IPS-20b (cell line): Measurements from ENCODE around the gene ARL14.

Source experiments
- H3K27ac ChIP-seq: one replicate; pipeline ENCODE4 v1.5.1; 2013; ENCODE audit warnings: low read length
- H3K27me3 ChIP-seq: 2 replicates; pipeline ENCODE4 v1.6.1; 2013; ENCODE audit warnings: mild to moderate bottlenecking, low read length, inconsistent platforms; ENCODE audit not compliant: insufficient read depth
- H3K36me3 ChIP-seq: 2 replicates; pipeline ENCODE4 v1.6.1; 2013; ENCODE audit warnings: low read depth, mild to moderate bottlenecking, inconsistent platforms, low read length, moderate library complexity; ENCODE audit not compliant: insufficient read depth
- H3K4me1 ChIP-seq: 2 replicates; pipeline ENCODE4 v1.6.1; 2013; ENCODE audit warnings: mild to moderate bottlenecking, control low read depth, inconsistent platforms, low read length, moderate library complexity; ENCODE audit not compliant: insufficient read depth
- H3K4me3 ChIP-seq: 2 replicates; pipeline ENCODE4 v1.5.1; 2013; ENCODE audit warnings: mild to moderate bottlenecking, low read length, inconsistent platforms
- H3K9ac ChIP-seq: 2 replicates; pipeline ENCODE4 v1.6.1; 2013; ENCODE audit warnings: low read depth, mild to moderate bottlenecking, inconsistent platforms, low read length, moderate library complexity
- H3K9me3 ChIP-seq: 2 replicates; pipeline ENCODE4 v1.6.1; 2013; ENCODE audit warnings: mild to moderate bottlenecking, low read depth, low read length, inconsistent platforms; ENCODE audit not compliant: insufficient read depth

ARL14 gene

DNA sequence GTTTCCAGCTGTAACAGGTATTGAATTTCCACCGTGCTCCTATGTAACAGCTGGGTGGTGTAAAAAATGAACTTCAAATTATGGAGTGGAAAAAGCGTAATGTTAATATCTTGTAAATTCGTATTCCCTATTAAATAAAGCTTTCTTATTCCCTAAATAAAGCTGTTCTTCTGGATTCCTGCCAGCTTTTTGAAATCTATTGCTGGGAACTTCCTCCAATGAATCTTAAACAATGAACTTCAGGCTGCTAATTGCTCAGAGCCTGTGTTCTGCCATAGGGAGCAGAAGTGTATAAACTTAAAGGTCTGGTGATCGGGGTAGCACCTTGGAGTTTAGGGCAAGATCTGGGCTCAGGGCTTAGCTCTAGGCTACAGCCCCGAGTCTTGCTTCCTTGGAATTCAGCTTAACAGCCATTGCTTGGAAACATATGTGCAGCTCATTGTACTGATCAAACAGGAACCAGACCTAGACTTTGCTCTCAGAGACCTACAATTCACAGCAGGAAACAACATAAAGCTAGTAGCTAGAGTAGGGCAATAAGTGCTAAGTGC is 1.4 kb downstream of the ARL14 start:
- peaks cover 14% of the 10 kb centered on the region for H3K4me1 ChIP-seq
- H3K27ac ChIP-seq: no peak overlapping the region
- H3K9ac ChIP-seq: no peak overlapping the region
- no peaks in the 10 kb centered on the region for H3K27me3 ChIP-seq
- H3K9me3 ChIP-seq: no peaks in the 10 kb centered on the region
- no peak overlapping the region for H3K4me3 ChIP-seq
- H3K36me3 ChIP-seq: no peaks in the 10 kb centered on the region

DNA sequence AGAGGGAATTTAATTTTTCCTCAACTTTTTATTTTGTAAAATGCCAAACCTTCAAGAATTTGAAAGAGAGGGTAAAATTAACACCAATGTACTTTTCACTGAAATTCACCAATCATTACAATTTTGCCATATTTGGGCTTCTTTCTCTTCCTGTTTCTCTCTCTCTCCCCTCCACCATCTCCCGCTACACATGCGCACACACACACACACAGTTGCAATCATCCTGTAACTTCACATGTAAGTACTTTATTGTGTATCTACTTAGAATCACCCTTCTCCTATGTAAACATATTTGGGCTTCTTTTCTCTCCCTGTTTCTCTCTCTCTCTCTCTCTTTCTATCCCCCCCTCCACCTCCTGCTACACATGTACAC is 7.4 kb downstream of the ARL14 start:
- H3K9ac ChIP-seq: no peak overlapping the region
- no peaks in the 10 kb centered on the region for H3K9me3 ChIP-seq
- H3K36me3 ChIP-seq: no peaks in the 10 kb centered on the region
- peaks cover 3% of the 10 kb centered on the region; the same call in 1 of the 2 replicates for H3K4me1 ChIP-seq
- no peak overlapping the region for H3K4me3 ChIP-seq
- H3K27ac ChIP-seq: no peak overlapping the region
- no peaks in the 10 kb centered on the region for H3K27me3 ChIP-seq

- Histone ChIP-seq H3K27me3 (no peaks in the 10 kb centered on the region), H3K9ac (no peak overlapping the region), H3K4me3 (no peak overlapping the region), H3K4me1 (0 out of 2 replicates have a peak, but pooled peaks cover 3% of the 10 kb centered on the region), H3K27ac (no peak overlapping the region), H3K36me3 (no peaks in the 10 kb centered on the region), H3K9me3 (no peaks in the 10 kb centered on the region)
Measured at GRCh38 chr3:160685144-160685766, 8.3 kb downstream of the ARL14 start.

GRCh38 chr3:160686955-160687535 is 10.1 kb downstream of the ARL14 start:
- Histone ChIP-seq H3K9ac (no peak overlapping the region), H3K36me3 (no peaks in the 10 kb centered on the region), H3K4me3 (no peak overlapping the region), H3K27ac (no peak overlapping the region), H3K4me1 (0 out of 2 replicates have a peak, but pooled peaks cover 3% of the 10 kb centered on the region), H3K9me3 (no peaks in the 10 kb centered on the region), H3K27me3 (no peaks in the 10 kb centered on the region)

DNA sequence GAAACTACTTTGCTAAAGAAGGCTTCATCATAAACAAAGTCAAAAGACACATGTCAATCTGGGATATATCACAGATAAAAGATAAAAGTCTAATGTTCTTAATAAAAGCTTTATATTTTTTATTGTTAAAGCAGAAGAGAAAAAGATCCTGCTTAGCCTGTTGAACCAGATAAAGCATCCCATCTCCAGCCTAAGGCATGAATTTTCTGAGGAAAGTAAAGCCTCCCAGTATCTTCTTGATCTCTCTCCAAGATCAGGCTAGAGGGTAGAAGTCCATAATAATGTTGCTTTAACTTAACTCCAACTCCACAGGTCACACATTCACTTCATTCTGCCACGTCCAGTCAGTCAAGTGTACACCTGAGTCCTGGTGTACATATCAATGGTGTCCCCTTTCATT is 14.2 kb downstream of the ARL14 start:
- no peaks in the 10 kb centered on the region; the same call in 1 of the 2 replicates for H3K27me3 ChIP-seq
- H3K9me3 ChIP-seq: no peaks in the 10 kb centered on the region
- H3K27ac ChIP-seq: no peak overlapping the region
- no peak overlapping the region for H3K4me3 ChIP-seq
- H3K36me3 ChIP-seq: no peaks in the 10 kb centered on the region
- H3K4me1 ChIP-seq: no peaks in the 10 kb centered on the region
- H3K9ac ChIP-seq: no peak overlapping the region

- H3K9me3 ChIP-seq: no peaks in the 10 kb centered on the region
- H3K27me3 ChIP-seq: no peaks in the 10 kb centered on the region; the same call in 1 of the 2 replicates
- H3K36me3 ChIP-seq: no peaks in the 10 kb centered on the region
- no peak overlapping the region for H3K4me3 ChIP-seq
- H3K9ac ChIP-seq: no peak overlapping the region
- no peak overlapping the region for H3K27ac ChIP-seq
- H3K4me1 ChIP-seq: no peaks in the 10 kb centered on the region
Measured at GRCh38 chr3:160691962-160692361, 15.0 kb downstream of the ARL14 start.

DNA sequence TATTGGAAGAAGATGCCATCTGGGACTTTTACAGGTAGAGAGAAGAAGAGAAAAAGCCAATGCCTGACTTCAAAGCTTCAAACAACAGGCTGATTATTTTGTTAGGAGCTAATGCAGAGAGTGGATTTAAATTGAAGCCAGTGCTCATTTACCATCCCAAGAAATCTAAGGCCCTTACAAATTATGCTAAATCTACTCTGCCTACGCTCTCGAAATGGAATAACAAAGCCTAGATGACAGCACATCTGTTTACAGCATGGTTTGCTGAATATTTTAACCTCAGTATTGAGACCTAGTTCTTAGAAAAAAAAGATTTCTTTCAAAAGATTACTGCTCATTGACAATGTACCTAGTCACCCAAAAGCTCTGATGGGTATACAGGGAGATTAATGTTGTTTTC is 16.2 kb downstream of the ARL14 start:
- Histone ChIP-seq H3K4me3 (no peak overlapping the region), H3K9ac (no peak overlapping the region), H3K27ac (no peak overlapping the region), H3K4me1 (no peaks in the 10 kb centered on the region), H3K36me3 (no peaks in the 10 kb centered on the region), H3K27me3 (no peaks in the 10 kb centered on the region; the same call in 1 of the 2 replicates), H3K9me3 (no peaks in the 10 kb centered on the region)

DNA sequence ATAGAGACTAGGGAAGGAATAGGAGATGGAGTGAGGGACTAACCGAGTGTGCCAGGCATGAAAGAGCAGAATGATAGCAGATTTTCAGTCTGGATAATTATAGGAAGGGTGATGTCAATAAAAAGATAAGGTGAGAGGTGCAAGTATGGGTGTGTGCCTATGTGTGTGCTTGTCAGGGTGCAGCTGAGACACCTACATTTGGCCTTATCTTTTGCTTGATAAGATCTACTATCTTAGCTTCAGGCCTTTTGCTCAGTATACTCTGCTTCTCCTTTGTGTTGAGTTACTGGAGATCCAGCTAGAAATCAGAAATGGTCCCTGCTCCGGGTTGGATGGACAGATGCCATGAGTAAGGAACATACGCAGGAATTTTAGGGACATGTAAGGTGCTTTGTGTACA is 17.4 kb downstream of the ARL14 start:
- Histone ChIP-seq H3K4me3 (no peak overlapping the region), H3K27me3 (no peaks in the 10 kb centered on the region; the same call in 1 of the 2 replicates), H3K9me3 (no peaks in the 10 kb centered on the region), H3K4me1 (no peaks in the 10 kb centered on the region), H3K27ac (no peak overlapping the region), H3K9ac (no peak overlapping the region), H3K36me3 (no peaks in the 10 kb centered on the region)

GRCh38 chr3:160695003-160695402 is 18.0 kb downstream of the ARL14 start:
- H3K36me3 ChIP-seq: no peaks in the 10 kb centered on the region
- H3K4me3 ChIP-seq: no peak overlapping the region
- no peak overlapping the region for H3K9ac ChIP-seq
- H3K27ac ChIP-seq: no peak overlapping the region
- H3K4me1 ChIP-seq: no peaks in the 10 kb centered on the region
- H3K9me3 ChIP-seq: no peaks in the 10 kb centered on the region
- H3K27me3 ChIP-seq: no peaks in the 10 kb centered on the region; the same call in 1 of the 2 replicates

GRCh38 chr3:160695915-160696327 is 19.0 kb downstream of the ARL14 start:
- H3K27ac ChIP-seq: no peak overlapping the region
- H3K27me3 ChIP-seq: no peaks in the 10 kb centered on the region; the same call in 1 of the 2 replicates
- H3K36me3 ChIP-seq: no peaks in the 10 kb centered on the region
- H3K4me1 ChIP-seq: no peaks in the 10 kb centered on the region
- H3K4me3 ChIP-seq: no peak overlapping the region
- no peaks in the 10 kb centered on the region for H3K9me3 ChIP-seq
- H3K9ac ChIP-seq: no peak overlapping the region

DNA sequence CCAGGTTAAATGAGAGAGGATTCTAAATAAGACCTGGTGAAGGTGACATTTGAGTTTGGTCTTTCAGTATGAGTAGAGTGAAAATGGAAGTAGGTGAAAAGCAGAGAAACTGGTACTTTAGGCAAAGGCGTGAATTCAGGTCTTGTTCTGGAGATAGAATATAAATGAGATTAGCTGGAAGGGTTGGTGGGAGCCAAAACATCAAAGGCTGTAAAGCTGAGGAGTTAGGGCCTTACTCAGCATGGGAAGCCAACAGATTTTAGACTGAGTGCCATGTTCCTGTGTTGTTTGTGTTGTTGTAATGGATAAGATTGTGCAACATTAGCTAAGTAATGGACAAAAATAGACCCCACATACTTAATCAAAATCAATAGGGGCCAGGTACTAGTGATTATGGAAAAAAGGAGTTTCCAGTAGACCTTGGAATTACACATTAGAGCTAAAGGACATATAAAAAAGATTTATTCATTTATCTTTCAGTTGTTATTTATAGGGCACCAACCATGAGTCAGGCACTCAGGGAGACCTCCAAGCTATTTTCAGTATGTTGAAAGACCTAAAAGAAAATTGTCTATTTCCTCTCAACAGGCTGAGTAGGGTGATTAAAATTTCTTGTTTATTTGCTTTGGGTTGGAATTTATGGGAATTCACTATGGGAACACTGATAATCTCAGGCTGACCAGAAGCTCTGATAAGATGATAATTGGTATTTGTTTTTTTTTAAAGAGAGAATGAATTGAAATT is 20.8 kb downstream of the ARL14 start:
- H3K4me3 ChIP-seq: no peak overlapping the region
- H3K9ac ChIP-seq: no peak overlapping the region
- H3K4me1 ChIP-seq: no peaks in the 10 kb centered on the region
- no peaks in the 10 kb centered on the region for H3K9me3 ChIP-seq
- H3K27me3 ChIP-seq: no peaks in the 10 kb centered on the region; the same call in 1 of the 2 replicates
- no peak overlapping the region for H3K27ac ChIP-seq
- H3K36me3 ChIP-seq: no peaks in the 10 kb centered on the region
